ENCODE measurements around the gene RTL1. TPM values are rescaled to one million over a fixed set of nuclear protein-coding genes. Genes with fewer than 3 reads are reported as not detected.

Gene RTL1
- total RNA-seq, 2 donors from 2014 or later: 0.80 TPM; not detected in 1

DNA sequence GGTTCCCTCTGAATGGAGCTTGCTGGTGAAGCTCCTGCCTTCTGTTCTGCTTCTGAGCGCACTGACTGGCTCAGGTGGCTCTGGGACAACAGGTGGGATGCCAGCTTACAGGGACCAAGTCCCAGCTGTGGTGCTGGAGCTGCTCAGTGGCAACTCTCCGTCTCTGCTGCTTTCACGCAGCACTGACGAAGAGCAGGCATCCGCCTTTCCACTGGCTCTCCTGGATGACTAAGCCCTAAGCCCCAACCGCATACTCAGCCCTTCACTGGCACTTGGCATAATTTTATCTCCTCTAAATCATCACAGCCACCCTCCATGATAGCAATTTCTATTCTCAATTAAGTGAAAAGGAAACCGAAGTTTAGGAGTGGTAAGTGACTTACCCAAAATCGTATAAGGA is 3.7 kb upstream of the RTL1 start:
- Histone ChIP-seq H3K27ac (no peak overlapping the region), H3K4me3 (no peak overlapping the region), H3K27me3 (replicated peaks; ENCODE audit: insufficient read depth) (no peaks in the 10 kb centered on the region), H3K9me3 (no peaks in the 10 kb centered on the region), H3K36me3 (no peaks in the 10 kb centered on the region), H3K4me1 (replicated peaks) (no peaks in the 10 kb centered on the region)
- no peak for DNase-seq (ENCODE audit: low spot score)
- intact Hi-C loops (cut with DNase I): no loop called here
- 92% methylated on average over 8 of the region's 8 CpGs for WGBS
- TF ChIP-seq, protein P1, sequence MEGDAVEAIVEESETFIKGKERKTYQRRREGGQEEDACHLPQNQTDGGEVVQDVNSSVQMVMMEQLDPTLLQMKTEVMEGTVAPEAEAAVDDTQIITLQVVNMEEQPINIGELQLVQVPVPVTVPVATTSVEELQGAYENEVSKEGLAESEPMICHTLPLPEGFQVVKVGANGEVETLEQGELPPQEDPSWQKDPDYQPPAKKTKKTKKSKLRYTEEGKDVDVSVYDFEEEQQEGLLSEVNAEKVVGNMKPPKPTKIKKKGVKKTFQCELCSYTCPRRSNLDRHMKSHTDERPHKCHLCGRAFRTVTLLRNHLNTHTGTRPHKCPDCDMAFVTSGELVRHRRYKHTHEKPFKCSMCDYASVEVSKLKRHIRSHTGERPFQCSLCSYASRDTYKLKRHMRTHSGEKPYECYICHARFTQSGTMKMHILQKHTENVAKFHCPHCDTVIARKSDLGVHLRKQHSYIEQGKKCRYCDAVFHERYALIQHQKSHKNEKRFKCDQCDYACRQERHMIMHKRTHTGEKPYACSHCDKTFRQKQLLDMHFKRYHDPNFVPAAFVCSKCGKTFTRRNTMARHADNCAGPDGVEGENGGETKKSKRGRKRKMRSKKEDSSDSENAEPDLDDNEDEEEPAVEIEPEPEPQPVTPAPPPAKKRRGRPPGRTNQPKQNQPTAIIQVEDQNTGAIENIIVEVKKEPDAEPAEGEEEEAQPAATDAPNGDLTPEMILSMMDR (IDR thresholded peaks at IDR 0.05): no peak
- TF ChIP-seq POLR2AphosphoS5 (IDR thresholded peaks at IDR 0.05): no peak
- TF ChIP-seq POLR2A (IDR thresholded peaks at IDR 0.05): no peak

DNA sequence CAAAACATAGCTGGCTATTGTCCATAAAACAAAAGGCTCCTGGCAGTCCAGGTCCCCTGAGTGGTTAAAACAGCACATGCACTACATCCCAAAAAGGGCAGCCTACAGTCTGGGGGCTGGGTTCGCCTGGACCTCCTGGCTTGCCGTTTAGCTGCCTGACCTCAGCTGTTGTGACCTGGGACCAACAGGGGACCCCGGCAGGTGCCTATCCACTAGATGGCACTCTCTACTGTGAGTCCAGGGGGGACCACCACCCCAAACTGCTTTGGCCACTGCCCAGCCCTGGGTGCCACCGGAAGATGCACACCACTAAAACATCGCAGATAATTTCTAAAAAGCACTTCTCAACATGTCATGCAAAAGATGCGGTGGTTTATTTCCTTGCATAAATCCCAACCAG is 2.9 kb upstream of the RTL1 start:
- Histone ChIP-seq H3K36me3 (no peaks in the 10 kb centered on the region), H3K4me1 (replicated peaks) (no peaks in the 10 kb centered on the region), H3K27me3 (replicated peaks; ENCODE audit: insufficient read depth) (no peaks in the 10 kb centered on the region), H3K9me3 (no peaks in the 10 kb centered on the region), H3K27ac (no peak overlapping the region), H3K4me3 (no peak overlapping the region)
- DNase-seq (ENCODE audit: low spot score): no peak
- no peak for TF ChIP-seq POLR2A (IDR thresholded peaks at IDR 0.05)
- TF ChIP-seq, protein P1 (IDR thresholded peaks at IDR 0.05): no peak
- intact Hi-C loops (cut with DNase I): no loop called here
- WGBS: 70% methylated on average over 6 of the region's 6 CpGs

DNA sequence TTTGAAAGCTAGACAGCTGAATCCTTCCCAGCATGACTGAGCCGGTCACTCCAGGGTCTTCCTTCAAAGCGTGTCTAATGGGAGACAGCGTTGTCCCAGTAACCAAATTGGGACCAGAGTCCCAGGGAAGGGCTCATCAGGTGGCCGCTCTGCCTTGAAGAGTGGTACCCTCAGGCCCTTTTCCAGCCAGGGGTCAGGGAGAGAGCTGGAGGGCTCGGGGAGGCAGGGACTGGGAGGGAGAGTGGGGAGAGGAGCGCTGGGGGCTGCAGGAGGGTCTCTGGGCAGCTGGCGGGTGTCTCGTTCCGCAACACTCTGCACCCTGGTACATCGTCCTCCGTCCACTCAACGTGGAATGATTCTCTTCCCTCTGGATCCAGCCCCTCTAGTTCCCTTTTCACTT is 1.6 kb upstream of the RTL1 start:
- H3K9me3 ChIP-seq: no peaks in the 10 kb centered on the region
- H3K27ac ChIP-seq: no peak overlapping the region
- intact Hi-C loops (cut with DNase I): no loop called here
- peaks cover 5% of the 10 kb centered on the region for H3K4me1 ChIP-seq (replicated peaks)
- TF ChIP-seq POLR2AphosphoS5 (IDR thresholded peaks at IDR 0.05): no peak
- TF ChIP-seq, protein P1 (IDR thresholded peaks at IDR 0.05): no peak
- TF ChIP-seq POLR2A (IDR thresholded peaks at IDR 0.05): no peak
- 80% methylated on average over 12 of the region's 12 CpGs for WGBS
- H3K4me3 ChIP-seq: no peak overlapping the region
- H3K36me3 ChIP-seq: no peaks in the 10 kb centered on the region
- no peaks in the 10 kb centered on the region for H3K27me3 ChIP-seq (replicated peaks; ENCODE audit: insufficient read depth)
- DNase-seq (ENCODE audit: low spot score): no peak

DNA sequence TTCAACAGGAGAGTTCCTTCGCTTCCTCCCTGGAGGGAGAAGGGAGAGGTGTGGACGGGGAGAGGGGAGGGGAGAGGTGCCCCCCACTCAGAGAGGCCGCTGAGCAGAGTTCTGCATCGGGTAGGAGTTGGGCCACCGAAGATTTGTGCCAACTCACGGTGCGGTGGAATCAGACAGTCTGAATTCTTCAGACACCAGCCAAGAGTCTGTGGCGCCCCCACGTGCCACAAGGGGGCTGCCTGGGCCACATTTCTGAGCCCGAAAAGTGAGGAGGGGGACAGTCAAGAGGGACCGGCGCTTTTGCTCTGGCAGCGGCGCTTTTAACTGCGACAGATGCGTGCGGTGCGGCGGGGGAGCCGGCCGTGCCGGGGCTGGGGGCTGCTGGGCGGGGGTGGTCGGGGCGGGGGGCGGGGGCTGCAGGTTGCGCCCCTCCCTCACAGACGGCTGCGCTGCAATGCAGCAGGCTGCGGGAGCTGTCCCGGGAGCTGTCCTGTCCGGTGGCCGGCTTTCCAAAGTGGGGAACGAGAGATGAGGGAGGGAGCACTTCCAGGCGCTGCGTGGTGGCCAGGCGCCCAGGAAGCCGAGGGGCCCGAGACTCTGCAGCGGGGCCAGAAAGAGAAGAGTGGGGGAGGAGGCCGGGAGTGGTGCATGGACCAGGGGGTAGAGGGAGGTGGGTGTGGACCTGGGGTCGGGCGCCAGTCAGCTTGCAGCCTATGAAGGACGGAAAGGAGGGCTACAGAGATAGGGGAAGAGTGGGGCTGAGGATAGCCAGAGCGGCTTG is 975 bp upstream of the RTL1 start:
- TF ChIP-seq POLR2A (IDR thresholded peaks at IDR 0.05) (no peak), POLR2AphosphoS5 (IDR thresholded peaks at IDR 0.05) (no peak)
- TF ChIP-seq, protein P1 (IDR thresholded peaks at IDR 0.05): no peak
- Histone ChIP-seq H3K4me1 (replicated peaks) (peaks cover 11% of the 10 kb centered on the region), H3K27ac (no peak overlapping the region), H3K9me3 (no peaks in the 10 kb centered on the region), H3K4me3 (no peak overlapping the region), H3K36me3 (no peaks in the 10 kb centered on the region), H3K27me3 (replicated peaks; ENCODE audit: insufficient read depth) (no peaks in the 10 kb centered on the region)
- WGBS: 38% methylated on average over 45 of the region's 45 CpGs
- no peak for DNase-seq (ENCODE audit: low spot score)
- intact Hi-C loops (cut with DNase I): loop anchor here (5.0 kb wide), 2 partner anchors 87 to 723 kb away; no protein-coding TSS in a partner anchor

DNA sequence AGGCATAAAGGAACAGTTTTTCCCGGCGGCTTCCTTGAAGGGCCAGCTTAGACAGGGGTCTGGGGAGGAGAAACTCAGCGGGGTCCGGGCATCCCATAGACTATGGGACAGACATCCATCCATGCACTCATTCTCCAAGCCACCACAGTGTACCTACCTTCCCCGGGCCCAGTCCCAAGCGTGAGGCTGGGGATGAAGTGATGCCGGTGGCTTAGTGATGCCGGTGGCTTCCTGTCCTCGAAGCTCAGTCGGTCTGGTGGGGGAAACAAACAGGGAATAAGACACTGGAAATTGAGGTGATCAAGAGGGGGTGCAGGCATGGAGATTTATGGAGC is 421 bp downstream of the RTL1 start:
- Histone ChIP-seq H3K36me3 (no peaks in the 10 kb centered on the region), H3K4me1 (replicated peaks) (peaks cover 15% of the 10 kb centered on the region), H3K27me3 (replicated peaks; ENCODE audit: insufficient read depth) (no peaks in the 10 kb centered on the region), H3K27ac (no peak overlapping the region), H3K9me3 (no peaks in the 10 kb centered on the region), H3K4me3 (no peak overlapping the region)
- intact Hi-C loops (cut with DNase I): loop anchor here (5.0 kb wide), 2 partner anchors 86 to 724 kb away; no protein-coding TSS in a partner anchor
- no peak for DNase-seq (ENCODE audit: low spot score)
- WGBS: 83% methylated on average over 10 of the region's 10 CpGs
- TF ChIP-seq POLR2A (IDR thresholded peaks at IDR 0.05): no peak
- TF ChIP-seq, protein P1 (IDR thresholded peaks at IDR 0.05): no peak
- no peak for TF ChIP-seq POLR2AphosphoS5 (IDR thresholded peaks at IDR 0.05)
